Fibroblast of peridontal ligament (primary cell): ENCODE results near the gene S100A8.
"Not testable (repeated sequence)": the region's sequence is repeated elsewhere in the genome, so short reads cannot be mapped to it uniquely, and the experiment has no call there.

Source experiments
- DNase-seq: peaks from one replicate; pipeline ENCODE4 v3.0.0-alpha.2; 2010; ENCODE audit errors: extremely low read depth

Gene S100A8

GRCh38 chr1:153390938-153391710 lies at the start of gene S100A8:
S100A8 (minus strand) TSS chr1:153391073; CDS start chr1:153390535, 538 bp downstream.
- no peak for DNase-seq

- DNase-seq = no peak
Observed at GRCh38 chr1:153439273-153439672, 48.4 kb upstream of the S100A8 start.

GRCh38 chr1:153438599-153438998 lies 47.7 kb upstream of the S100A8 start:
- no peak for DNase-seq

- DNase-seq = no peak
Observed at GRCh38 chr1:153437236-153437635, 46.4 kb upstream of the S100A8 start.

GRCh38 chr1:153434746-153435455 lies 44.0 kb upstream of the S100A8 start:
- no peak for DNase-seq

GRCh38 chr1:153432874-153433681 lies 42.2 kb upstream of the S100A8 start:
- no peak for DNase-seq

- no peak for DNase-seq
Observed at GRCh38 chr1:153431928-153432327, 41.1 kb upstream of the S100A8 start.

GRCh38 chr1:153431427-153431826 lies 40.6 kb upstream of the S100A8 start:
- DNase-seq = no peak

- DNase-seq = no peak
Observed at GRCh38 chr1:153431002-153431401, 40.1 kb upstream of the S100A8 start.

- DNase-seq = no peak
Observed at GRCh38 chr1:153430561-153430960, 39.7 kb upstream of the S100A8 start.

- DNase-seq = no peak
Observed at GRCh38 chr1:153430166-153430553, 39.3 kb upstream of the S100A8 start.

GRCh38 chr1:153429266-153430165 lies 38.6 kb upstream of the S100A8 start:
- DNase-seq = no peak

- no peak for DNase-seq
Observed at GRCh38 chr1:153428791-153429190, 37.9 kb upstream of the S100A8 start.

- DNase-seq = no peak
Observed at GRCh38 chr1:153428073-153428638, 37.3 kb upstream of the S100A8 start.

- DNase-seq = no peak
Observed at GRCh38 chr1:153426809-153427208, 35.9 kb upstream of the S100A8 start.

- DNase-seq = peak; percentile 62
Observed at GRCh38 chr1:153422450-153423068, 31.7 kb upstream of the S100A8 start.

- DNase-seq = no peak
Observed at GRCh38 chr1:153420306-153420705, 29.4 kb upstream of the S100A8 start.

- not testable (repeated sequence) for DNase-seq
Observed at GRCh38 chr1:153419436-153419793, 28.5 kb upstream of the S100A8 start.

GRCh38 chr1:153418758-153419435 lies 28.0 kb upstream of the S100A8 start:
- DNase-seq = not testable (repeated sequence)
